T-helper 2 cell treated with Interferon-gamma antibody and Interleukin-4, amounts not matched to agents 5 μg/mL and 100 μg/mL, for 36 hours (primary cell): ENCODE measurements around the gene GATA5.
"Not testable (repeated sequence)": the region's sequence is repeated elsewhere in the genome, so short reads cannot be mapped to it uniquely, and the experiment has no call there.

Source experiments
- DNase-seq: peaks from one replicate; pipeline ENCODE4 v3.0.0; 2021; ENCODE audit warnings: low spot score
- H3K27ac Mint-ChIP-seq: one replicate; pipeline ENCODE4 v1.8.0; 2021; ENCODE audit warnings: mild to moderate bottlenecking, mixed read lengths
- H3K27me3 Mint-ChIP-seq: one replicate; pipeline ENCODE4 v1.8.0; 2021; ENCODE audit warnings: low read depth, mixed read lengths
- H3K36me3 Mint-ChIP-seq: one replicate; pipeline ENCODE4 v1.8.0; 2021; ENCODE audit warnings: low read depth, mixed read lengths
- H3K4me1 Mint-ChIP-seq: one replicate; pipeline ENCODE4 v1.8.0; 2021; ENCODE audit warnings: low read depth, mixed read lengths
- H3K4me3 Mint-ChIP-seq: one replicate; pipeline ENCODE4 v1.8.0; 2022; ENCODE audit warnings: mild to moderate bottlenecking, moderate library complexity, mixed read lengths
- H3K9me3 Mint-ChIP-seq: one replicate; pipeline ENCODE4 v1.8.0; 2021; ENCODE audit warnings: mixed read lengths

GATA5 gene

GRCh38 chr20:62426699-62427131 lies 49.1 kb downstream of the GATA5 start:
- no peaks in the 10 kb centered on the region for H3K9me3 Mint-ChIP-seq
- no peak overlapping the region for H3K27ac Mint-ChIP-seq
- H3K36me3 Mint-ChIP-seq, result no peaks in the 10 kb centered on the region
- H3K4me3 Mint-ChIP-seq, result no peak overlapping the region
- DNase-seq, result no peak
- H3K4me1 Mint-ChIP-seq, result no peaks in the 10 kb centered on the region
- H3K27me3 Mint-ChIP-seq, result no peaks in the 10 kb centered on the region

GRCh38 chr20:62426059-62426348 lies 49.8 kb downstream of the GATA5 start:
- not testable (repeated sequence) for H3K4me3 Mint-ChIP-seq, H3K4me1 Mint-ChIP-seq, H3K9me3 Mint-ChIP-seq, H3K36me3 Mint-ChIP-seq, DNase-seq, H3K27ac Mint-ChIP-seq, H3K27me3 Mint-ChIP-seq

GRCh38 chr20:62425281-62426058 lies 50.3 kb downstream of the GATA5 start:
- no peaks in the 10 kb centered on the region for H3K36me3 Mint-ChIP-seq
- H3K9me3 Mint-ChIP-seq, result no peaks in the 10 kb centered on the region
- H3K27me3 Mint-ChIP-seq, result no peaks in the 10 kb centered on the region
- H3K4me1 Mint-ChIP-seq, result no peaks in the 10 kb centered on the region
- no peak overlapping the region for H3K27ac Mint-ChIP-seq
- no peak for DNase-seq
- H3K4me3 Mint-ChIP-seq, result no peak overlapping the region

- Mint-ChIP-seq H3K36me3 (no peaks in the 10 kb centered on the region), H3K27ac (no peak overlapping the region), H3K4me1 (no peaks in the 10 kb centered on the region), H3K27me3 (no peaks in the 10 kb centered on the region), H3K4me3 (no peak overlapping the region), H3K9me3 (no peaks in the 10 kb centered on the region)
- DNase-seq, result no peak
These were observed 51.3 kb downstream of the GATA5 start for GRCh38 chr20:62424249-62425107.

GRCh38 chr20:62423326-62423706 lies 52.5 kb downstream of the GATA5 start:
- Mint-ChIP-seq H3K36me3 (no peaks in the 10 kb centered on the region), H3K27me3 (no peaks in the 10 kb centered on the region), H3K4me3 (no peak overlapping the region), H3K9me3 (no peaks in the 10 kb centered on the region), H3K4me1 (no peaks in the 10 kb centered on the region), H3K27ac (no peak overlapping the region)
- DNase-seq, result no peak

GRCh38 chr20:62422636-62423325 lies 53.0 kb downstream of the GATA5 start:
- no peaks in the 10 kb centered on the region for H3K27me3 Mint-ChIP-seq
- H3K4me1 Mint-ChIP-seq, result no peaks in the 10 kb centered on the region
- no peaks in the 10 kb centered on the region for H3K9me3 Mint-ChIP-seq
- no peak overlapping the region for H3K4me3 Mint-ChIP-seq
- no peak overlapping the region for H3K27ac Mint-ChIP-seq
- H3K36me3 Mint-ChIP-seq, result no peaks in the 10 kb centered on the region
- no peak for DNase-seq

GRCh38 chr20:62421716-62421990 lies 54.1 kb downstream of the GATA5 start:
- Mint-ChIP-seq H3K4me1 (no peaks in the 10 kb centered on the region), H3K27me3 (no peaks in the 10 kb centered on the region), H3K4me3 (no peak overlapping the region), H3K36me3 (no peaks in the 10 kb centered on the region), H3K27ac (no peak overlapping the region), H3K9me3 (no peaks in the 10 kb centered on the region)
- no peak for DNase-seq

GRCh38 chr20:62420846-62421715 lies 54.7 kb downstream of the GATA5 start:
- H3K27ac Mint-ChIP-seq, result no peak overlapping the region
- no peaks in the 10 kb centered on the region for H3K9me3 Mint-ChIP-seq
- H3K4me1 Mint-ChIP-seq, result no peaks in the 10 kb centered on the region
- no peak for DNase-seq
- no peaks in the 10 kb centered on the region for H3K27me3 Mint-ChIP-seq
- H3K4me3 Mint-ChIP-seq, result no peak overlapping the region
- H3K36me3 Mint-ChIP-seq, result no peaks in the 10 kb centered on the region

- Mint-ChIP-seq H3K4me1 (no peaks in the 10 kb centered on the region), H3K4me3 (no peak overlapping the region), H3K36me3 (no peaks in the 10 kb centered on the region), H3K27ac (no peak overlapping the region), H3K27me3 (no peaks in the 10 kb centered on the region), H3K9me3 (no peaks in the 10 kb centered on the region)
- DNase-seq, result no peak
These were observed 56.0 kb downstream of the GATA5 start for GRCh38 chr20:62419759-62420158.

GRCh38 chr20:62418709-62419487 lies 56.9 kb downstream of the GATA5 start:
- Mint-ChIP-seq H3K27me3 (no peaks in the 10 kb centered on the region), H3K4me1 (no peaks in the 10 kb centered on the region), H3K36me3 (no peaks in the 10 kb centered on the region), H3K9me3 (no peaks in the 10 kb centered on the region), H3K27ac (no peak overlapping the region), H3K4me3 (no peak overlapping the region)
- no peak for DNase-seq

- H3K4me3 Mint-ChIP-seq, result no peak overlapping the region
- H3K27me3 Mint-ChIP-seq, result no peaks in the 10 kb centered on the region
- DNase-seq, result no peak
- no peak overlapping the region for H3K27ac Mint-ChIP-seq
- no peaks in the 10 kb centered on the region for H3K4me1 Mint-ChIP-seq
- H3K36me3 Mint-ChIP-seq, result no peaks in the 10 kb centered on the region
- H3K9me3 Mint-ChIP-seq, result no peaks in the 10 kb centered on the region
These were observed 57.6 kb downstream of the GATA5 start for GRCh38 chr20:62417981-62418708.

GRCh38 chr20:62416651-62417637 lies 58.9 kb downstream of the GATA5 start:
- Mint-ChIP-seq H3K4me3 (no peak overlapping the region), H3K27ac (no peak overlapping the region), H3K36me3 (no peaks in the 10 kb centered on the region), H3K4me1 (no peaks in the 10 kb centered on the region), H3K27me3 (no peaks in the 10 kb centered on the region), H3K9me3 (no peaks in the 10 kb centered on the region)
- no peak for DNase-seq
